Thyroid gland (tissue), 4 donors: ENCODE data around the gene ANO6.

ENCODE experiments used
- CTCF ChIP-seq, 6 experiments: fragments of 200-600 bp in 3 of 6; fragments of 450-650 bp in 3 of 6; sonication (generic) in 3 of 6; IDR thresholded peaks; one replicate each; pipeline ENCODE4 v1.5.1; 2016 to 2019; ENCODE audit warnings: antibody characterized with exemption in 6 of 6, mild to moderate bottlenecking in 2 of 6, inconsistent platforms in 1 of 6, moderate library complexity in 1 of 6
- POLR2A ChIP-seq, 2 donors: fragments of 450-650 bp; IDR thresholded peaks; one replicate each; pipeline ENCODE4 v1.6.1; 2017; ENCODE audit warnings: antibody characterized with exemption in 2 of 2, mild to moderate bottlenecking in 2 of 2, moderate library complexity in 1 of 2

- TF ChIP-seq CTCF (IDR thresholded peaks at IDR 0.05) (no peak), POLR2A (IDR thresholded peaks at IDR 0.05) (no peak)
These were observed 10.1 kb downstream of the ANO6 start for GRCh38 chr12:45226021-45226420.
